ENCODE data around the gene MIOX.

DNA sequence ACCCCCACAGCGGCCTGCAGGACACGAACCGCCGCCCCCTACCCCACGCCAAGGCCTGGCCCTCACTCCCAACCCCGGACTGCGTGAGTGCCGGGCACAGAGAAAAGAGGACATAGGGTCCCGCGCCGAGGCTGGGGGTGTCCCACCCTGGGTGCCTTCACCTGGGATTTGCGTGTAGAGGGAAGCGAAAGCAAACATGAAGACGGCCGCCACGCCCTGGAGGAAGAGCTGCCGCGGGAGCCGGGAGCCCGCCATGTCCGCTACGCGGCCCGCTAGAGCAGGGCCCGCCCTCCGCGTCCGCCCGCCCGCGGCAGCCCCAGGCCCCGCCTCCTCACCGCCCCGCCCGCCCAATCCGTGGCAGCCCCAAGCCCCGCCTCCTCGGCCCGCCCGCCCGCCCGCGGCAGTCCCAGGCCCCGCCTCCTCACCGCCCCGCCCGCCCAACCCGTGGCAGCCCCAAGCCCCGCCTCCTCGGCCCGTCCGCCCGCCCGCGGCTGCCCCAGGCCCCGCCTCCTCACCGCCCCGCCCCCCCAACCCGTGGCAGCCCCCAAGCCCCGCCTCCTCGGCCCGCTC is 20.8 kb downstream of the MIOX start, which contains the start of gene LMF2:
- TF ChIP-seq, protein P1, sequence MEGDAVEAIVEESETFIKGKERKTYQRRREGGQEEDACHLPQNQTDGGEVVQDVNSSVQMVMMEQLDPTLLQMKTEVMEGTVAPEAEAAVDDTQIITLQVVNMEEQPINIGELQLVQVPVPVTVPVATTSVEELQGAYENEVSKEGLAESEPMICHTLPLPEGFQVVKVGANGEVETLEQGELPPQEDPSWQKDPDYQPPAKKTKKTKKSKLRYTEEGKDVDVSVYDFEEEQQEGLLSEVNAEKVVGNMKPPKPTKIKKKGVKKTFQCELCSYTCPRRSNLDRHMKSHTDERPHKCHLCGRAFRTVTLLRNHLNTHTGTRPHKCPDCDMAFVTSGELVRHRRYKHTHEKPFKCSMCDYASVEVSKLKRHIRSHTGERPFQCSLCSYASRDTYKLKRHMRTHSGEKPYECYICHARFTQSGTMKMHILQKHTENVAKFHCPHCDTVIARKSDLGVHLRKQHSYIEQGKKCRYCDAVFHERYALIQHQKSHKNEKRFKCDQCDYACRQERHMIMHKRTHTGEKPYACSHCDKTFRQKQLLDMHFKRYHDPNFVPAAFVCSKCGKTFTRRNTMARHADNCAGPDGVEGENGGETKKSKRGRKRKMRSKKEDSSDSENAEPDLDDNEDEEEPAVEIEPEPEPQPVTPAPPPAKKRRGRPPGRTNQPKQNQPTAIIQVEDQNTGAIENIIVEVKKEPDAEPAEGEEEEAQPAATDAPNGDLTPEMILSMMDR (IDR thresholded peaks at IDR 0.05), result no peak
- no peak for TF ChIP-seq ZFX (IDR thresholded peaks at IDR 0.05; ENCODE audit: borderline replicate concordance)

All from 22Rv1 (cell line).